K562 (cell line): ENCODE data around the gene ENSA. TPM values are rescaled to one million over a fixed set of nuclear protein-coding genes. Genes with fewer than 3 reads are reported as not detected.

Source experiments
- ATAC-seq: fragments of 200-7000 bp; cut with Tn5 transposase; 3 replicates; pipeline ENCODE4 v1.9.1; 2020; ENCODE audit warnings: moderate library complexity
- BruUV-seq: library from RNA; stranded (reverse); fragments of 400-500 nt; replicated peaks from 2 replicates; lab custom pipeline; 2021; lab: Mats Ljungman, UMichigan
- CTCF ChIA-PET: fragments of 300-600 bp; formaldehyde crosslinking; extraction: SDS; loops from one replicate; lab custom pipeline; 2021; ENCODE audit warnings: low intra/inter-chr PET ratio; lab: Yijun Ruan, JAX
- POLR2A ChIA-PET: fragments of 300-600, 350-650 bp; sonication (Branson Sonifier 250); formaldehyde crosslinking; extraction: SDS; loops from one replicate; lab custom pipeline; 2021; ENCODE audit warnings: antibody characterized with exemption, inconsistent platforms; lab: Yijun Ruan, JAX
- DNase-seq, 4 experiments: peaks; one replicate each; pipeline versions ENCODE4 v3.0.0 to v3.0.0-alpha.2; 2011 to 2018; ENCODE audit warnings: low spot score in 3 of 4, mixed read lengths in 3 of 4; ENCODE audit errors: extremely low read depth in 1 of 4
- FAIRE-seq: peaks from 2 replicates; lab custom pipeline; 2011; peaks lifted over from hg19 to GRCh38; lab: Jason Lieb, UNC
- H2AFZ ChIP-seq: 2 replicates; pipeline ENCODE4 v1.6.0; 2011; ENCODE audit warnings: low read depth, low read length, control low read depth, inconsistent platforms
- H3K27ac ChIP-seq: fragments of 200-600 bp; 3 replicates; pipeline ENCODE4 v1.8.0; 2011; ENCODE audit warnings: low read depth, mild to moderate bottlenecking, control low read depth, inconsistent platforms, low read length, moderate library complexity, mixed read lengths; ENCODE audit errors: extremely low read depth
- H3K27me3 ChIP-seq, 2 experiments: fragments of 300-600 bp in 1 of 2; 2 replicates in 1 of 2; 3 replicates in 1 of 2; pipeline versions ENCODE4 v1.6.0 to v1.8.0; 2011; ENCODE audit warnings: inconsistent platforms in 2 of 2, low read length in 2 of 2, mild to moderate bottlenecking in 1 of 2, mixed read lengths in 1 of 2, moderate library complexity in 1 of 2; ENCODE audit not compliant: control insufficient read depth in 2 of 2, insufficient read depth in 2 of 2
- H3K36me3 ChIP-seq: fragments of 300-600 bp; 3 replicates; pipeline ENCODE4 v1.8.0; 2011; ENCODE audit warnings: mild to moderate bottlenecking, low read length, inconsistent platforms; ENCODE audit not compliant: control insufficient read depth, insufficient read depth
- H3K4me1 ChIP-seq, 2 experiments: fragments of 200-600 bp in 1 of 2; replicated peaks in 1 of 2; 2 replicates in 1 of 2; 3 replicates in 1 of 2; pipeline versions ENCODE4 v1.5.1 to v1.8.0; 2011; ENCODE audit warnings: inconsistent platforms in 2 of 2, low read length in 2 of 2, mild to moderate bottlenecking in 1 of 2, mixed read lengths in 1 of 2, moderate library complexity in 1 of 2; ENCODE audit not compliant: control insufficient read depth in 2 of 2, insufficient read depth in 2 of 2
- H3K4me2 ChIP-seq: 2 replicates; pipeline ENCODE4 v1.6.1; 2011; ENCODE audit warnings: low read length, control low read depth, inconsistent platforms, mixed read lengths; ENCODE audit not compliant: insufficient read depth
- H3K4me3 ChIP-seq: fragments of 200-600 bp; sonication (generic), shearing (Covaris generic); 2 replicates; pipeline ENCODE4 v1.5.1; 2016; ENCODE audit warnings: control low read depth, inconsistent platforms
- H3K79me2 ChIP-seq: fragments of 200-600 bp; 3 replicates; pipeline ENCODE4 v1.8.0; 2011; ENCODE audit warnings: low read length, inconsistent platforms; ENCODE audit not compliant: control insufficient read depth, insufficient read depth
- H3K9ac ChIP-seq, 2 experiments: 2 replicates each; pipeline versions ENCODE4 v1.6.0 to v1.6.1; 2011; ENCODE audit warnings: low read depth in 2 of 2, low read length in 2 of 2, control low read depth in 1 of 2, inconsistent platforms in 1 of 2, mild to moderate bottlenecking in 1 of 2, mixed read lengths in 1 of 2; ENCODE audit not compliant: insufficient read depth in 1 of 2
- H3K9me1 ChIP-seq: one replicate; pipeline ENCODE4 v1.6.0; 2011; ENCODE audit warnings: inconsistent platforms, mild to moderate bottlenecking, low read length, moderate library complexity; ENCODE audit not compliant: control insufficient read depth, insufficient read depth
- H3K9me3 ChIP-seq: replicated peaks from 2 replicates; pipeline ENCODE4 v1.5.1; 2011; ENCODE audit warnings: low read depth, low read length, inconsistent platforms; ENCODE audit not compliant: control insufficient read depth, insufficient read depth
- H4K20me1 ChIP-seq: replicated peaks from 2 replicates; pipeline ENCODE4 v1.6.1; 2011; ENCODE audit warnings: low read length, inconsistent platforms, mixed read lengths; ENCODE audit not compliant: control insufficient read depth, insufficient read depth
- ADNP ChIP-seq: fragments of 200-800 bp; sonication (Bioruptor generic); IDR thresholded peaks from 2 replicates; pipeline ENCODE4 v1.6.1; 2016; ENCODE audit warnings: missing genetic modification characterization, missing compliant biosample characterization
- BRD4 ChIP-seq: fragments of 200-600 bp; sonication (generic); IDR thresholded peaks from 2 replicates; pipeline ENCODE4 v1.6.1; 2017; ENCODE audit warnings: inconsistent platforms
- LCOR ChIP-seq: sonication (generic); formaldehyde crosslinking; IDR thresholded peaks from 2 replicates; pipeline ENCODE4 v1.8.0; 2022; ENCODE audit warnings: mild to moderate bottlenecking, missing genetic modification reagents
- LEF1 ChIP-seq: fragments of 450-650 bp; IDR thresholded peaks from 2 replicates; pipeline ENCODE4 v1.6.1; 2016; ENCODE audit warnings: mild to moderate bottlenecking
- MAX ChIP-seq: sonication (generic); formaldehyde crosslinking; IDR thresholded peaks from 2 replicates; pipeline ENCODE4 v1.9.0; 2022; ENCODE audit warnings: mild to moderate bottlenecking, missing genetic modification reagents
- SMARCC2 ChIP-seq: fragments of 450-650 bp; IDR thresholded peaks from 2 replicates; pipeline ENCODE4 v1.6.1; 2017; ENCODE audit warnings: antibody characterized with exemption, moderate library complexity, mild to moderate bottlenecking, low read depth
- ZNF174 ChIP-seq: fragments of 250-450 bp; sonication (Bioruptor Pico); IDR thresholded peaks from 2 replicates; pipeline ENCODE4 v1.4.0; 2020; ENCODE audit warnings: mild to moderate bottlenecking
- WGBS: fragments of 100-300 bp; shearing (Covaris generic); methylation state at CpG from one replicate; pipeline ENCODE4 v1.1.6; 2016; ENCODE audit warnings: low coverage, mixed read lengths; ENCODE audit not compliant: insufficient coverage; ENCODE audit errors: missing lambda C conversion rate; 5-methylcytosine and 5-hydroxymethylcytosine counted together
- in situ Hi-C: fragments of 300-500 bp; cut with MboI; formaldehyde crosslinking; loops from 4 replicates; pipeline ENCODE4 v1.15.0; 2018; ENCODE audit warnings: inconsistent platforms, mixed read lengths
- intact Hi-C: fragments of 100-400 bp; cut with micrococcal nuclease; formaldehyde crosslinking; loops from 2 replicates; pipeline ENCODE4 v1.14.2; 2022
- polyA plus RNA-seq, 8 experiments: library from polyadenylated mRNA; depleted of rRNA in 4 of 8; stranded (reverse) in 5 of 8; unstranded in 3 of 8; fragments of >200 nt; fragmentation: Nextera tagmentation in 2 of 8; fragmentation: Illumina TruSeq in 1 of 8; extraction: Ambion mirVana in 2 of 8; extraction: Trizol in 1 of 8; gene quantifications; 2 replicates each; pipeline versions ENCODE4 v1.2.1 to v1.2.3, GENCODE V29; 2011 to 2014; ENCODE audit warnings: inconsistent platforms in 1 of 8, missing spikeins in 1 of 8
- total RNA-seq, 7 experiments: library from RNA; depleted of rRNA in 6 of 7; stranded (reverse); fragments of >200 nt in 6 of 7; fragmentation: Illumina TruSeq in 2 of 7; extraction: Trizol in 2 of 7; gene quantifications; 2 replicates each; pipeline versions ENCODE4 v1.2.1 to v1.2.3, GENCODE V29; 2011 to 2021; ENCODE audit warnings: low replicate concordance in 1 of 7
- TF ChIP-seq, protein P1 (sequence below), 2 experiments: fragments of 450-650 bp in 1 of 2; IDR thresholded peaks; 2 replicates each; pipeline ENCODE4 v1.6.1; 2011 to 2017; ENCODE audit warnings: low read depth in 2 of 2, antibody characterized with exemption in 1 of 2, borderline replicate concordance in 1 of 2, low read length in 1 of 2, mild to moderate bottlenecking in 1 of 2, mixed read lengths in 1 of 2; ENCODE audit not compliant: control insufficient read depth in 1 of 2

Gene ENSA
- total and polyA plus RNA-seq, 9 of the 15 experiments (the other 6 are each of a cell fraction or from before 2014, with no cell fraction given) = 68.1 to 605 (median 188) TPM

GRCh38 chr1:150619576-150620509 lies 9.6 kb downstream of the ENSA start:
- H3K36me3 ChIP-seq = peaks cover 77% of the 10 kb centered on the region
- CTCF ChIA-PET = interaction anchor here (1.1 kb wide), 2 partner anchors 43 to 193 kb away, joined by 3 to 4 read pairs; no protein-coding TSS in a partner anchor
- TF ChIP-seq ADNP (tag) (peak; percentile 57; the same call in 1 of the 2 replicates), ZNF174 (CRISPR knock-in tag) (no peak), LEF1 (peak; percentile 86), BRD4 (peak; percentile 26; the same call in 1 of the 2 replicates), MAX (CRISPR knock-in tag) (no peak), SMARCC2 (peak; percentile 86), LCOR (CRISPR knock-in tag) (peak; percentile 44)
- TF ChIP-seq, protein P1, sequence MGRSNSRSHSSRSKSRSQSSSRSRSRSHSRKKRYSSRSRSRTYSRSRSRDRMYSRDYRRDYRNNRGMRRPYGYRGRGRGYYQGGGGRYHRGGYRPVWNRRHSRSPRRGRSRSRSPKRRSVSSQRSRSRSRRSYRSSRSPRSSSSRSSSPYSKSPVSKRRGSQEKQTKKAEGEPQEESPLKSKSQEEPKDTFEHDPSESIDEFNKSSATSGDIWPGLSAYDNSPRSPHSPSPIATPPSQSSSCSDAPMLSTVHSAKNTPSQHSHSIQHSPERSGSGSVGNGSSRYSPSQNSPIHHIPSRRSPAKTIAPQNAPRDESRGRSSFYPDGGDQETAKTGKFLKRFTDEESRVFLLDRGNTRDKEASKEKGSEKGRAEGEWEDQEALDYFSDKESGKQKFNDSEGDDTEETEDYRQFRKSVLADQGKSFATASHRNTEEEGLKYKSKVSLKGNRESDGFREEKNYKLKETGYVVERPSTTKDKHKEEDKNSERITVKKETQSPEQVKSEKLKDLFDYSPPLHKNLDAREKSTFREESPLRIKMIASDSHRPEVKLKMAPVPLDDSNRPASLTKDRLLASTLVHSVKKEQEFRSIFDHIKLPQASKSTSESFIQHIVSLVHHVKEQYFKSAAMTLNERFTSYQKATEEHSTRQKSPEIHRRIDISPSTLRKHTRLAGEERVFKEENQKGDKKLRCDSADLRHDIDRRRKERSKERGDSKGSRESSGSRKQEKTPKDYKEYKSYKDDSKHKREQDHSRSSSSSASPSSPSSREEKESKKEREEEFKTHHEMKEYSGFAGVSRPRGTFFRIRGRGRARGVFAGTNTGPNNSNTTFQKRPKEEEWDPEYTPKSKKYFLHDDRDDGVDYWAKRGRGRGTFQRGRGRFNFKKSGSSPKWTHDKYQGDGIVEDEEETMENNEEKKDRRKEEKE (IDR thresholded peaks at IDR 0.05; ENCODE audit: borderline replicate concordance in 1 of 2, control insufficient read depth in 1 of 2, low read depth in 2 of 2, low read length in 1 of 2) = 0 out of 4 replicates have a peak, but pooled peaks of 1 of the 2 experiments have one; percentile 80

More at GRCh38 chr1:150619576-150620509, 9.6 kb downstream of the ENSA start:
- Histone ChIP-seq H3K4me1 (peaks cover 33 to 55% of the 10 kb centered on the region in 2 experiments), H3K9ac (peak overlapping the region in 1 of 2 experiments; percentile 54; a peak in 2 of 4 replicates), H3K4me2 (peak overlapping the region; percentile 40; the same call in 1 of the 2 replicates), H3K79me2 (peaks cover 28% of the 10 kb centered on the region; the same call in 2 of the 3 replicates), H2AFZ (no peak overlapping the region), H4K20me1 (no peaks in the 10 kb centered on the region), H3K27me3 (no peaks in the 10 kb centered on the region), H3K9me1 (no peaks in the 10 kb centered on the region), H3K4me3 (no peak overlapping the region), H3K9me3 (no peaks in the 10 kb centered on the region), H3K27ac (peak overlapping the region; percentile 80)
- POLR2A ChIA-PET = interaction anchor here (0.5 to 3.2 kb wide), 16 partner anchors 8 to 357 kb away, joined by 3 to 32 read pairs (median 4); partner anchors contain the start of genes ENSA and MCL1
- in situ Hi-C loops = no loop called here
- WGBS = 3% methylated on average over 4 of the region's 4 CpGs
- no TSS peak for BruUV-seq
- intact Hi-C loops = loop anchor here (2.0 to 10.0 kb wide), 5 partner anchors 41 to 355 kb away; partner anchors contain the start of genes CERS2, MCL1, SETDB1 and TARS2
- ATAC-seq (peak; percentile 82), DNase-seq (peak in 2 of 4 experiments; percentile 81 to 88), FAIRE-seq (peak; percentile 79)
